Inflammatory macrophage treated with lipopolysaccharide for 1 hour (primary cell): ENCODE measurements around the gene GDPD5.
A peak's percentile ranks its signal among the peaks of the same experiment; 100 is the strongest.

Experiments used
- DNase-seq, 2 donors: peaks; one replicate each; pipeline ENCODE4 v3.0.0-alpha.2; 2020 to 2022

Gene GDPD5

GRCh38 chr11:75510004-75510722 is 15.6 kb downstream of the GDPD5 start:
- no peak for DNase-seq

GRCh38 chr11:75509020-75509720 is 16.6 kb downstream of the GDPD5 start:
- DNase-seq: no peak

- DNase-seq: no peak
Observed at GRCh38 chr11:75508051-75508561, 17.6 kb downstream of the GDPD5 start.

GRCh38 chr11:75507571-75507970 is 18.2 kb downstream of the GDPD5 start:
- DNase-seq: no peak

GRCh38 chr11:75506827-75507226 is 18.9 kb downstream of the GDPD5 start:
- DNase-seq: no peak

- DNase-seq: no peak
Observed at GRCh38 chr11:75505916-75506692, 19.6 kb downstream of the GDPD5 start.

- peak; percentile 53 to 61 for DNase-seq
Observed at GRCh38 chr11:75504501-75504900, 21.2 kb downstream of the GDPD5 start.

- no peak for DNase-seq
Observed at GRCh38 chr11:75503531-75504099, 22.1 kb downstream of the GDPD5 start.

GRCh38 chr11:75502138-75502537 is 23.6 kb downstream of the GDPD5 start:
- DNase-seq: no peak

GRCh38 chr11:75500742-75501141 is 25.0 kb downstream of the GDPD5 start:
- DNase-seq: no peak

- no peak for DNase-seq
Observed at GRCh38 chr11:75499423-75500190, 26.1 kb downstream of the GDPD5 start.

- DNase-seq: no peak
Observed at GRCh38 chr11:75498556-75499255, 27.0 kb downstream of the GDPD5 start.

GRCh38 chr11:75497788-75498409 is 27.8 kb downstream of the GDPD5 start:
- no peak for DNase-seq

- DNase-seq: no peak
Observed at GRCh38 chr11:75496305-75496752, 29.4 kb downstream of the GDPD5 start.

- no peak for DNase-seq
Observed at GRCh38 chr11:75495749-75496304, 29.9 kb downstream of the GDPD5 start.

- DNase-seq: no peak
Observed at GRCh38 chr11:75493626-75494025, 32.1 kb downstream of the GDPD5 start.

- peak; percentile 24 to 60 for DNase-seq
Observed at GRCh38 chr11:75492181-75492820, 33.4 kb downstream of the GDPD5 start.

GRCh38 chr11:75491465-75491864 is 34.3 kb downstream of the GDPD5 start:
- no peak for DNase-seq

- DNase-seq: no peak
Observed at GRCh38 chr11:75490221-75491181, 35.2 kb downstream of the GDPD5 start.
